ENCODE measurements around the gene TEDDM1. TPM values are rescaled to one million over a fixed set of nuclear protein-coding genes. Genes with fewer than 3 reads are reported as not detected.

TEDDM1 gene
- total RNA-seq, 1 donor from 2014 or later: not detected

GRCh38 chr1:182430263-182431068 lies 30.0 kb upstream of the TEDDM1 start:
- Mint-ChIP-seq H3K27me3 (ENCODE audit: low read depth) (no peaks in the 10 kb centered on the region), H3K36me3 (ENCODE audit: low read depth) (no peaks in the 10 kb centered on the region), H3K4me3 (no peak overlapping the region), H3K27ac (ENCODE audit: unreplicated experiment) (no peak overlapping the region), H3K9me3 (no peaks in the 10 kb centered on the region), H3K4me1 (no peaks in the 10 kb centered on the region)
- no peak for DNase-seq (ENCODE audit: low read depth, low spot score)
- TF ChIP-seq CTCF (conservative IDR thresholded peaks at IDR 0.05): no peak

GRCh38 chr1:182428043-182428442 lies 27.6 kb upstream of the TEDDM1 start:
- no peaks in the 10 kb centered on the region for H3K9me3 Mint-ChIP-seq
- no peak overlapping the region for H3K27ac Mint-ChIP-seq (ENCODE audit: unreplicated experiment)
- H3K4me1 Mint-ChIP-seq: no peaks in the 10 kb centered on the region
- H3K27me3 Mint-ChIP-seq (ENCODE audit: low read depth): no peaks in the 10 kb centered on the region
- H3K4me3 Mint-ChIP-seq: no peak overlapping the region
- DNase-seq (ENCODE audit: low read depth, low spot score): no peak
- no peaks in the 10 kb centered on the region for H3K36me3 Mint-ChIP-seq (ENCODE audit: low read depth)
- no peak for TF ChIP-seq CTCF (conservative IDR thresholded peaks at IDR 0.05)

- DNase-seq (ENCODE audit: low read depth, low spot score): no peak
- no peak overlapping the region for H3K4me3 Mint-ChIP-seq
- no peaks in the 10 kb centered on the region for H3K36me3 Mint-ChIP-seq (ENCODE audit: low read depth)
- TF ChIP-seq CTCF (conservative IDR thresholded peaks at IDR 0.05): no peak
- H3K9me3 Mint-ChIP-seq: no peaks in the 10 kb centered on the region
- H3K27ac Mint-ChIP-seq (ENCODE audit: unreplicated experiment): peak overlapping the region; percentile 46
- H3K4me1 Mint-ChIP-seq: no peaks in the 10 kb centered on the region
- H3K27me3 Mint-ChIP-seq (ENCODE audit: low read depth): no peaks in the 10 kb centered on the region
Observed at GRCh38 chr1:182426442-182427430, 26.3 kb upstream of the TEDDM1 start.

GRCh38 chr1:182415789-182416188 lies 15.3 kb upstream of the TEDDM1 start:
- Mint-ChIP-seq H3K36me3 (ENCODE audit: low read depth) (no peaks in the 10 kb centered on the region), H3K27me3 (ENCODE audit: low read depth) (no peaks in the 10 kb centered on the region), H3K27ac (ENCODE audit: unreplicated experiment) (no peak overlapping the region), H3K4me1 (peaks cover 9% of the 10 kb centered on the region), H3K4me3 (no peak overlapping the region), H3K9me3 (peaks cover 3% of the 10 kb centered on the region)
- no peak for DNase-seq (ENCODE audit: low read depth, low spot score)
- TF ChIP-seq CTCF (conservative IDR thresholded peaks at IDR 0.05): no peak

- Mint-ChIP-seq H3K4me1 (peaks cover 9% of the 10 kb centered on the region), H3K4me3 (no peak overlapping the region), H3K9me3 (peaks cover 5% of the 10 kb centered on the region), H3K27ac (ENCODE audit: unreplicated experiment) (no peak overlapping the region), H3K36me3 (ENCODE audit: low read depth) (no peaks in the 10 kb centered on the region), H3K27me3 (ENCODE audit: low read depth) (no peaks in the 10 kb centered on the region)
- no peak for TF ChIP-seq CTCF (conservative IDR thresholded peaks at IDR 0.05)
- no peak for DNase-seq (ENCODE audit: low read depth, low spot score)
Observed at GRCh38 chr1:182413969-182414368, 13.5 kb upstream of the TEDDM1 start.

All from neural crest cell (in vitro differentiated cells).